GM12891 (cell line): ENCODE measurements around the gene AUNIP.

Experiments used
- POLR2A ChIP-seq: IDR thresholded peaks from 2 replicates; pipeline ENCODE4 v1.6.1; 2011; ENCODE audit warnings: low read depth, low read length, control low read depth
- POLR2AphosphoS5 ChIP-seq: IDR thresholded peaks from 2 replicates; pipeline ENCODE4 v1.6.1; 2011; ENCODE audit warnings: low read depth, low read length, control low read depth
- SPI1 ChIP-seq: IDR thresholded peaks from 2 replicates; pipeline ENCODE4 v1.6.1; 2011; ENCODE audit warnings: low read depth, low read length, control low read depth
- TAF1 ChIP-seq: IDR thresholded peaks from 2 replicates; pipeline ENCODE4 v1.6.1; 2011; ENCODE audit warnings: low read depth, low read length, control low read depth

DNA sequence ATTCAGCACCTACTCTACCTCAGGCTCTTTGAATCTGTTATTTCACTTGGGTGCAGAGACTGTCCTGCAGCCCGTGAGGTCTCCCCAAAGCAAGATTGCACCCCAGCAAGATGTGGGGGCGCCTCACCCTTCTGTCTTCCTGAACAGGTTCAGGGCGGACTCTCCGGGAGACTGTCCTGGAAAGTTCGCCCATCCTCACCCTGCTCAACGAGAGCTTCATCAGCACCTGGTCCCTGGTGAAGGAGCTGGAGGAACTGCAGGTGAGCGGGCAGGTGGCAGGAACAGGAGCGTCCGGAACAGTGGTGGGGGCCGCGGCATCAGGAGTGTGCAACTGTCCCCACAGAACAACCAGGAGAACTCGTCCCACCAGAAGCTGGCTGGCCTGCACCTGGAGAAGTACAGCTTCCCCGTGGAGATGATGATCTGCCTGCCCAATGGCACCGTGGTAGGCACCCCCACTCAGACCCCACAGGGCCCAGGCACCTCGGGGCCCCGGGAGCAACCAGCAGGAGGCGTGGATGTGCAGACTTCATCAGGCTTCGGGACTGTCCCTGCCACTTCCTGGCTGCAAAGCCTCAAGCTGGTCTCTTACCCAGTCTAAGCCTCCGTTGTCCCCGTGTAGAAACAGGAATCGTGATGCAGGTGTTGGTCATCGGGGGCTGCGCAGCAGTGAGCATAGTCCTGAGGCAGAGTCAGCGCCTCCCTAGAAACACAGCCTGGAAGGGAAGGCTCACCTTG, 45.4 kb downstream of the AUNIP start:
- peak; percentile 20; the same call in 1 of the 2 replicates for TF ChIP-seq SPI1
- no peak for TF ChIP-seq POLR2A
- TF ChIP-seq POLR2AphosphoS5: no peak
- no peak for TF ChIP-seq TAF1
